ENCODE data around the gene KCNJ14.

KCNJ14 gene

DNA sequence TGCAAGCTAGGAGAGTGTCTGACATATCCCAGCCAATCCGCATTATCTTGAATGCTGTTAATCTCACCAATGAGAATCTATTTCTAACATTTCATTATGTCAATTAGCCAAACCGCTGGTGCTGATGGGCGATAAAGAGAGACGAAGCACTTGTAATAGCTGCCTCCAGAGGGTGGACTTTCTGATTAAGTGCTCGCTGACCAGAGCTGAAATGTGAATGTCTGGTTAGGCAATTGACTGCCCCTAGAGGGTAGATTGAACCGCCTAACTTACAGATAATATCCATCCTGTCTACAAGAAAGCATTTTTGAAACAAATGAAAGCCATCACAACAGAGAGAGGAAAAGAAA is 10.1 kb upstream of the KCNJ14 start:
- no peak for DNase-seq

- DNase-seq: peak; percentile 91
Measured at GRCh38 chr19:48445606-48446481, 9.5 kb upstream of the KCNJ14 start, which contains the start of gene GRWD1. Gene GRWD1, plus strand, starts transcription at chr19:48445983. Its CDS starts 23 bp downstream, at chr19:48446006.

DNA sequence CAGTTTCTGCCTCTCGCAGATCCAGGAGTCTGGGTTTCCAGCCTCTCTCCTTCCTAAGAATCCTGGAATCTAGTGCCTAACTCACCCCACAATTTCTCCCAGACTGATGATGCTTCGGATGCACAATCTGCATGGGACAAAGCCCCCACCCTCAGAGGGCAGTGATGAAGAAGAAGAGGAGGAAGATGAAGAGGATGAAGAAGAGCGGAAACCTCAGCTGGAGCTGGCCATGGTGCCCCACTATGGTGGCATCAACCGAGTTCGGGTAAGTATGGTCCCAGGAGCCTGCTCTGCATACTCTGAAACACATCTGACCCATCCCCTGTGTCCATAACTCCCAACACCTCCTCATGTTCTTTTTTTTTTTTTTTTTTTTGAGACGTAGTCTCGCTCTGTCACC is 8.8 kb upstream of the KCNJ14 start:
- DNase-seq: no peak

- no peak for DNase-seq
Measured at GRCh38 chr19:48448563-48448962, 6.8 kb upstream of the KCNJ14 start.

GRCh38 chr19:48450441-48450840 is 4.9 kb upstream of the KCNJ14 start:
- no peak for DNase-seq

DNA sequence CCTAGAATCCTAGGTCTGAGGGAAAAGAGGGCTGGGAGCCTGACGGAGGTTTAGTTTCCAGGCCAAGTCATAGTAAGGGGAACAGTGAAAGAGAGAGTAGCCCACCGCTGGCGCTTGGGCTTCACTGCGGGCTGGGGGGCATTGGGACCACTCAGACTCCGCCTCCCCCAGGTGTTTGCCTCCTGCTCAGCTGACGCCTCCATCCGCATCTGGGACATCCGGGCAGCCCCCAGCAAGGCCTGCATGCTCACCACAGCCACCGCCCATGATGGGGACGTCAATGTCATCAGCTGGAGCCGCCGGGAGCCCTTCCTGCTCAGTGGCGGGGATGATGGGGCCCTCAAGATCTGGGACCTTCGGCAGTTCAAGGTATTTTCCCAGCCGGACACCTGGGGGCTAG is 4.5 kb upstream of the KCNJ14 start:
- no peak for DNase-seq

GRCh38 chr19:48451624-48452023 is 3.8 kb upstream of the KCNJ14 start:
- no peak for DNase-seq

GRCh38 chr19:48452289-48453190 is 2.8 kb upstream of the KCNJ14 start:
- no peak for DNase-seq

- no peak for DNase-seq
Measured at GRCh38 chr19:48454150-48454730, 1.1 kb upstream of the KCNJ14 start.

- no peak for DNase-seq
Measured at GRCh38 chr19:48455908-48456562, 661 bp downstream of the KCNJ14 start.

DNA sequence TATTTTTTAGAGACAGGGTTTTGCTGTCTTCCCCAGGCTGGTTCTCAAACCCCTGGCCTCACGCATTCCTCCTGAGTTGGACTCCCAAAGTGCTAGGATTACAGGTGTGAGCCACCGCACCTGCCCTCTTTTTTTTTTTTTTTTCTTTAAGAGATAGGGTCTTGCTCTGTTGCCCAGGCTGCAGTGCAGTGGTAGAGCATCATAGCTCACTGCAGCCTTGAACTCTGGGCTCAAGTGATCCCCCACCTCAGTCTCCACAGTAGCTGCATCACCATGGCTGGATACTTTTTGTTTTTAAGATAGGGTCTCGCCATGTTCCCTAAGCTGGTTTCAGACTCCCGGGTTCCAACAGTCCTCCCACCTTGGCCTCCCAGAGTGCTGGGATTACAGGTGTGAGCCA is 1.5 kb downstream of the KCNJ14 start:
- DNase-seq: no peak

DNA sequence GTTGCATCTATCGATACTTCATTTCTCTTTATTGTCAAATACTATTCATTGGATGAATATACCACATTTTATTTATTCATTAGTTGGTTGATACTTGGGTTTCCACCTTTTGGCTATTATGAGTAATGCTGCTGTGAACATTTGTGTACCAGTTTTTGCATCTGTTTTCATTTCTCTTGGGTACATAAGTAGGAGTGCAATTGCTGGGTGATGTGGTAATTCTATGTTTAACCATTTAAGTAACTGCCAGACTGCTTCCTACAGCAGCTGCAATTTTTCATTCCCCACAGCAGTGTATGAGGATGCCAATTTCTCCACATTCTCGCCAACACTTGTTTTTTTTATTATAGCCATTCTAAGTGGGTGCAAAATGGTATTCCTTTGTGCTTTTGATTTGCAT is 2.6 kb downstream of the KCNJ14 start:
- no peak for DNase-seq

- no peak for DNase-seq
Measured at GRCh38 chr19:48461651-48461981, 6.2 kb downstream of the KCNJ14 start.

DNA sequence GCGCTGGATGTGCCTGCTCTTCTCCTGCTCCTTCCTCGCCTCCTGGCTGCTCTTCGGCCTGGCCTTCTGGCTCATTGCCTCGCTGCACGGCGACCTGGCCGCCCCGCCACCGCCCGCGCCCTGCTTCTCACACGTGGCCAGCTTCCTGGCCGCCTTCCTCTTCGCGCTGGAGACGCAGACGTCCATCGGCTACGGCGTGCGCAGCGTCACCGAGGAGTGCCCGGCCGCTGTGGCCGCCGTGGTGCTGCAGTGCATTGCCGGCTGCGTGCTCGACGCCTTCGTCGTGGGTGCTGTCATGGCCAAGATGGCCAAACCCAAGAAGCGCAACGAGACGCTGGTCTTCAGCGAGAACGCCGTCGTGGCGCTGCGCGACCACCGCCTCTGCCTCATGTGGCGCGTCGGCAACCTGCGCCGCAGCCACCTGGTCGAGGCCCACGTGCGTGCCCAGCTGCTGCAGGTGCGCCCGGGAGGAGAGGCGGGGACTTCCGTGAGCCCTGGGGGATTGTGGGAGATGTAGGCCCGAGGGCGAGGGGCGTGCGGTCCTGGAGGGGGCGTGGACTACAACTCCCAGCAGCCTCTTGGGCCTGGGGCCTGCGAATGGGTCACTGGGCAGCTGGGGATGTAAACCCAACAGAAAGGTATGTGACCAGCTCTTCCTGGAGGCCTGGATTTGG is 6.7 kb downstream of the KCNJ14 start:
- DNase-seq: no peak

DNA sequence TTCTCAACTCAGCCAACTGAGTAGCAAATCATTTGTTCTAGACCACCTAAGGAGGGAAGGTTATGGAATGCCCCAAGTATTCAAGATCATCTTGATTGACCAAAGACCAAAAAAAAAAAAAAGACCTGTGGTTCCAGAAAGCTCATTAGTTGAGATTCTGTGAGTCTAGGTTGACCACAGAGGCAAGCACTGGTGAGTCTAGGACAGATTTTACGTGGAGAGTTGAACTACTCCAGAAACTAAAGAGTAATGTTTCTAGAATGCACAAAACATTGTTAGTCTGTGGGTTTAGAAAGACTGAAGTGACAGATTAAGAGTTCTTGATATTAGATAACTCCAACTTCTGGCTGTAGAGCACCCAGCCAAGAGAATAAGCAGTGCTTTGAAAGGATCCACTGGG is 9.8 kb downstream of the KCNJ14 start:
- no peak for DNase-seq

GRCh38 chr19:48466561-48467325 is 11.4 kb downstream of the KCNJ14 start:
- DNase-seq: no peak

GRCh38 chr19:48468772-48469288 is 13.5 kb downstream of the KCNJ14 start:
- peak; percentile 97 for DNase-seq

DNA sequence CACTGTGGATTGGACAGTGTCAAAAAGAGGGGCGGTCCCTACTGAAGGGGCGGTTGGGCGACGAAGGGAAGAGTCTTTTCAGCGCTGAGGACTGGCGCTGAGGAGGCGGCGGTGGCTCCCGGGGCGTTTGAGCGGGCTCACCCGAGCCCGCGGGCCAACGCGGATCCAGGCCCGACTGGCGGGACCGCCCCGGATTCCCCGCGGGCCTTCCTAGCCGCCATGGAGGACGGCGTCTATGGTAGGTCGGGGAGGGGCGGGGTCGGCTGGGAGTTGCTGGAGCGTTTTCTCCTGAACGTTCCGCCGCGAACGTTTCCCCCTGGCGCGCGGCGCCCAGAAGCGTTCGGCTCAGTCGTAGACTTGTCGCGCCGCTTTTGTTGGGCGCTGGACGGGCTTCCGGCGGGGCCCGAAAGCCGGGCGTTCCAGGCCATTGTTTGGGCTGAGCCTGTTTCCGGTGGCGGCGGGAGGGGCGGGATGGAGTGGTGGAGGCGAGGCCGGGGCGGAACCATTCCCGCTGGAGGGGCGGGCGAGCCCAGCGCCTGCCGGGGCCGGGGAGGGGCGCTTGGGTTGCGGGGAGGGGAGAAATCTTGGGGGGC is 14.0 kb downstream of the KCNJ14 start, which contains the start of gene CYTH2:
CYTH2 (plus strand) TSS at position 81 of the 593 bp plus-strand sequence; CDS start at position 220, 139 bp downstream.
- peak; percentile 95 for DNase-seq

- DNase-seq: no peak
Measured at GRCh38 chr19:48469934-48470680, 14.7 kb downstream of the KCNJ14 start.

DNA sequence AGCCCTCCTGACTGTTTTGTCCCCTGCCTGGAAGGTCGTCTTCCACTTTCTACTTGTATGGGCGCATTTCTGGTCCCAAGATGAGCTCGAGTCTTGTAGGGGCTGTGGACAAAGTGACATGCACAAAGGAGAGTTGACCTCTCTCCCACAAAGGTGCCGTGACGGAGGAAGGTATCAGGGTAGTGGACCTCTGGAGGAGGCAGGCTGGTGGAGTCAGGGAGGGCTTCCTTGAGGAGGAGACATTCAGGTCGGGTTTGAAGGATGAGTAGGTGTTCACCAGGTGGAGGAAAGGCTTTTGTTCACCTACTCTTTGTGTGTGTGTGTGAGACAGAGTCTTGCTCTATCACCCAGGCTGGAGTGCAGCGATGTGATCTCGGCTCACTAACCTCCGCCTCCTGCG is 15.5 kb downstream of the KCNJ14 start:
- no peak for DNase-seq

All from right kidney (tissue), 1 donor.